DMS79 treated with DMSO at 0.1 percent for 48 hours (cell line): Measurements from ENCODE around the gene TAS2R41.
"Not testable (repeated sequence)": the region's sequence is repeated elsewhere in the genome, so short reads cannot be mapped to it uniquely, and the experiment has no call there.

Experiments
- DNase-seq: peaks from one replicate; lab custom pipeline; 2025; lab: John Stamatoyannopoulos, UW

TAS2R41 gene

GRCh38 chr7:143456992-143457793 is 20.5 kb upstream of the TAS2R41 start:
- no peak for DNase-seq

- DNase-seq: no peak
Measured at GRCh38 chr7:143458263-143458662, 19.4 kb upstream of the TAS2R41 start.

DNA sequence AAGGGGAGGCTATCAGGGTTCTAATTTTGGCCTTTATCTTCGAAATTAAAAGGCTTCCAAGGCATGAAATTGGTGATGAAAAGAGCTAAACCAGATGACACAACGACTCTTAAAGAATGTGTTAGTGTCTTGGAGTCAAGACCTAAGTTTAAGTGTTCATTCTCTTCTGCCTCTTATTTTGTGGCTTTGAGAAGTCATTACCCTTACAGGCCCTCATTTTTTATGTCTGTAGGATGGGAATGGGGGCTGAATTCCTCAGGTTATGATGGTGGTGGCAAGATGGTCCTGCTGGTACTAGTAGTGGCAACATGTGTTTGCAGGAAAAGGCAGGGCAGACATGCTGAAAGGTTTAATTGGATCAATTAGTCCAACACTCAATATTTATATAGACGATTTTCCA is 19.0 kb upstream of the TAS2R41 start:
- DNase-seq: no peak

GRCh38 chr7:143459359-143459758 is 18.3 kb upstream of the TAS2R41 start:
- no peak for DNase-seq

GRCh38 chr7:143460271-143460979 is 17.2 kb upstream of the TAS2R41 start:
- no peak for DNase-seq

- DNase-seq: no peak
Measured at GRCh38 chr7:143462045-143462444, 15.6 kb upstream of the TAS2R41 start.

DNA sequence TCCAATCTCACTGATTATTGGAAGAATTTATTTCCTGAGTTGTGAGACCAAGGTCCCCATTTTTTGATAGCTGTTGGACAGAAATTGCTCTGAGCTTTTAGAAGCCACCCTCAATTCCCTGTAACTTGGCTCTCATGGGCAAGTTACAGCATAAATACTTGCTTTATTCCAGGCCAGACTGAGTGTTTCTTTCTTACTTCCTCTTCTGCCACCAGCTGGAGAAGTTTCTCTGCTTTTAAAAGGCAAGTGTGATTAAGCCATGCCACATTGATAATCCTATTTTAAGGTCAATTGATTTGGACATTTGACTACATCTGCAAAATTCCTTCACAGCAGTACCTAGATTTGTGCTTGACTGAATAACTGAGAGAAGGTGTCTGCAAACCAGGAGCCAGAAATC is 14.1 kb upstream of the TAS2R41 start:
- no peak for DNase-seq

GRCh38 chr7:143463957-143464356 is 13.7 kb upstream of the TAS2R41 start:
- no peak for DNase-seq

- no peak for DNase-seq
Measured at GRCh38 chr7:143467724-143468123, 9.9 kb upstream of the TAS2R41 start.

DNA sequence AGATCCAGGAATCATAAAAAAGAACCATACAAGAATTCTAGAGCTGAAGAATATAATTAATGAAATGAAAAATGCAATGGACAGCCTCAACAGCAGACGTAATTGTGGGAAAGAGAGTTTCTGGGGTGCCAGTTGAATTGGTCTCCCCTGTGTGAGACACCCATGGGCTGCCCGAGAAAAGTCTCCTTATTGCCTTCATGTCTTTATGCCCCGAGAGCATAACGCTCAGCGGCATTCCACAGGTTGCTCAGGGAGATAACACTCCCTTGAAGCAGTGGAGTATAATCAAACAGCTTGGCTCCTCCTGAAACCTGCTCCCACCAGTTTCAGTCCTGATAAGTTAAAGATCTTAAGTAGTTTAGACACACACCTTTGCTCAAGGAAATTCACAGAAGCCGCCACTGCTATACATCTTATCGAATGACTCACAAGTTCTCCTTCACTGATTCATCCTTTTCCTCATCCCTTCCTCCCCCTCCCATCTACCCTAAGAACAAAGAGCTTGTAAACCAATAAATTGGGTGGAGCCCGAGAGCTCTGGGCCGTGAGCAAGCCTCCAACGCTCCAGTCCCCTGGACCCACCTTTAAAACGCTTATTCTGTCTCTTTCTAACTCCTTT is 5.5 kb upstream of the TAS2R41 start:
- not testable (repeated sequence) for DNase-seq

GRCh38 chr7:143479055-143479766 is 1.5 kb downstream of the TAS2R41 start:
- no peak for DNase-seq

- no peak for DNase-seq
Measured at GRCh38 chr7:143480501-143480900, 2.8 kb downstream of the TAS2R41 start.

DNA sequence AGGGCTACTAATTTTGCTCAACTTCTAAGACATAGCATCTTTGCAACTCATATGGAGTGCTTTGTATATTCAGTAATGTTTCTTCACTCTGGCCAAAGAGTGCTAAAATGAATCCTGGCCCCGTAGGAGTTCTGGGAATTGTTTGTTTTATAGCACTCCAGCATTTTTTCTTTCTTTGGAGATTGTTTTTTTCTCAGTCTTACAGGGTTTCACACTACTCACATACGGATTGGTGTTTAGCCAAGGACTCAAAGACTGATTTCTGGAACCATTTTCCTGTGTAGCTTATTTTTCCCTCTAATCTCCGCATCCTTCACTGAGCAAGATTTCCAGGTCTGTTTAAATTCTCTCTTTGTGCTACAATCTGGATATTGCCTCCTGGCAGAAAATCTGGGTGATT is 6.4 kb downstream of the TAS2R41 start:
- DNase-seq: no peak

DNA sequence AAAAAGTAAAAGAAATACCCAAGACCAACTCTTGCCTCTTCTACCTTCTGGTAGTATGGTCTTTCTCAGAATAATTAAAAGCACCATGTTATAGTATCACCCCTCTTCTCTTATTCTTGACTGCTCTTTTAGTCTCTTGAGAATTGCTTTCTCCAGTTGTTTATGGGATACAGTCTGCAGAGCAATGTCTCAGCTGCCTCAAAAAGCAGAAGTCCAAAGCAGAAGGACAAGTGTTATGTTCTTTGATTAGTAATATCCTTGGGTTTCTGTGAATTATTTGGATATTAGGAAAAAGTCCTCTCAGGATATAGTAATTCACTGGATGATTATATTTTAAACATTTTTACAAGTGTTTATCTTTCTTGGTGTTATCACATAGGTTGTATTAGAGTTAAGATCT is 7.4 kb downstream of the TAS2R41 start:
- no peak for DNase-seq

DNA sequence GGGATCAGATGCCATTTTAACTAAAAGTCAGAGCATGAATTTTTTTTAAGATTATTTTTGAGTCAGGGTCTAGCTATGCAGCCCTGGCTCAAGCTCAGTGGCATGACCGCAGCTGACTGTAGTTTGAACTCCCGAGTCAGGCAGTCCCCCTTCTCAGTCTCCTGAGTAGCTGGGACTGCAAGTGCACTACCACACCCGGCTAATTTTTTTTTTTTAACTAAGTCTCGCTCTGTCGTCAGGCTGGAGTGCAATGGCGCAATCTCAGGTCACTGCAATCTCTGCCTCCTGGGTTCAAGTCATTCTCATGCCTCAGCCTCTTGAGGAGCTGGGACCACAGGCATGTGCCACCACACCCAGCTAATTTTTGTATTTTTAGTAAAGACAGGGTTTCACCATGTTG is 7.8 kb downstream of the TAS2R41 start:
- DNase-seq: no peak

DNA sequence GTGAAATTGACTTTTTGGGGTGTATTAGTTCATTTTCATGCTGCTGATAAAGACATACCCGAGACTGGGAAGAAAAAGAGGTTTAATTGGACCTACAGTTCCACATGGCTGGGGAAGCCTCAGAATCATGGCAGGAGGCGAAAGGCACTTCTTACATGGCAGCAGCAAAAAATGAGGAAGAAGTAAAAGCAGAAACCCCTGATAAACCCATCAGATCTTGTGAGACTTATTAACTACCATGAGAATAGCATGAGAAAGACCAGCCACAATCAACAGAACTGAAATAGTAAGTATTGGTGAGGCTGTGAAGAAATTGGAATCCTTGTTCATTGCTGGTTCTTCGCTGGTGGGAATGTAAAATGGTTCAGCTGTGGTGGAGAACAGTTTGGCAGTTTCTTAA is 8.6 kb downstream of the TAS2R41 start:
- not testable (repeated sequence) for DNase-seq

DNA sequence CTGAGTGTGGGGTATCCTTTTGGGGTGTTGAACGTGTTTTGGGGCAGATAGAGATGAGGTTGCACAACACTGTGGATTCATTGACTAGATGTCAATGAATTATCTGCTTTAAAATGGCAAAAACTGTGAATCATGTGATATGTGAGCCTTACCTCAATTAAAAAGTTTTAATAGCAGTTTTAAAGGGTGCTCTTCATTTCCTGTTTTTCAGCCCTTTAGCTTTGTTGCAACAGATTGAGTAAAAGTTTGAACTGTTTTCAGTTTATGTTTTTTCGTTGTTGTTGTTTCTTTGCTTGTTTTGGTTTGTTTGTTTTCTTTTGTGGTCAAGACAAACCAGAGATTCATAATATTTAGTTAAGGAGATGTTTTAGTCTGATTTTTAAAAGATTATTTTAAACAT is 9.4 kb downstream of the TAS2R41 start:
- DNase-seq: no peak

DNA sequence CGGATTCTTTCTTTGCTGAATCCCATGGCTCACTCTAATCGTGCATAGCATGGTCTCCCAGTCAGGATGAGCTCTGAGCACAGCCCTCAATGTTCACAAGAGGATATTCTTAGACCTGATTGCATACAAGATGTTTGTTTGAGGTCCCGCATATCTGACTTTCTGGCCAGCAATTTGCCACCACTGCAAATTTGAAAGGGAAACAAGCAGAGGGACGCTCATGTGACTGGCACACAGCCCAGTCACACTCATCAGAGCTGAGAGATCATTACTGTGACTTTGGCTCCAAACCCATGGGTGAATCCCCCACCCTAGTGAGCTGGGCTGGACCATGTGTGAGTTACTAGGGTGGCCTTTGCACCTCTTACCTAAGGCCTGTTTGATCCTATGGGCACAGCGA is 9.9 kb downstream of the TAS2R41 start:
- peak; percentile 56 for DNase-seq

GRCh38 chr7:143490717-143491306 is 13.1 kb downstream of the TAS2R41 start:
- DNase-seq: no peak

DNA sequence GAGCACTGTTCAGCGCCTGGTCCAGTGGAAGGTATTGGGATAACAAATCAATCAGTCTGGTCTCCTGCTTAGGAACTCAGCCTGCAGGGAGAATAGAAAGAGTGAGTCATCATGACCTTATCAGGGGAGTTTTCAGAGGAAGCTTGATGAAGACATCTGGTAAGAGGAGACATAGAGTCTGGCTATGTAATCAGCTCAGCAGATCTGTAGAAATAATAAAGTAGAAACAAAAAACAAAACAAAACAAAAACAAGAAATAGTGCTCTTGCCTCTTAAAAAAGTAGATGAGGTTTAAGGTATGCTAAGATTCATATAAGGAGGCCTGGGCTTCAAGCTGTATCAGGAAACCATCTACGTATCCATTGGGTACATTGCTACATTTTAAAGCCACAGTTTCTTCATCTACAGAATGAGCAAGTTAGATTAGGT is 14.4 kb downstream of the TAS2R41 start:
- DNase-seq: no peak

DNA sequence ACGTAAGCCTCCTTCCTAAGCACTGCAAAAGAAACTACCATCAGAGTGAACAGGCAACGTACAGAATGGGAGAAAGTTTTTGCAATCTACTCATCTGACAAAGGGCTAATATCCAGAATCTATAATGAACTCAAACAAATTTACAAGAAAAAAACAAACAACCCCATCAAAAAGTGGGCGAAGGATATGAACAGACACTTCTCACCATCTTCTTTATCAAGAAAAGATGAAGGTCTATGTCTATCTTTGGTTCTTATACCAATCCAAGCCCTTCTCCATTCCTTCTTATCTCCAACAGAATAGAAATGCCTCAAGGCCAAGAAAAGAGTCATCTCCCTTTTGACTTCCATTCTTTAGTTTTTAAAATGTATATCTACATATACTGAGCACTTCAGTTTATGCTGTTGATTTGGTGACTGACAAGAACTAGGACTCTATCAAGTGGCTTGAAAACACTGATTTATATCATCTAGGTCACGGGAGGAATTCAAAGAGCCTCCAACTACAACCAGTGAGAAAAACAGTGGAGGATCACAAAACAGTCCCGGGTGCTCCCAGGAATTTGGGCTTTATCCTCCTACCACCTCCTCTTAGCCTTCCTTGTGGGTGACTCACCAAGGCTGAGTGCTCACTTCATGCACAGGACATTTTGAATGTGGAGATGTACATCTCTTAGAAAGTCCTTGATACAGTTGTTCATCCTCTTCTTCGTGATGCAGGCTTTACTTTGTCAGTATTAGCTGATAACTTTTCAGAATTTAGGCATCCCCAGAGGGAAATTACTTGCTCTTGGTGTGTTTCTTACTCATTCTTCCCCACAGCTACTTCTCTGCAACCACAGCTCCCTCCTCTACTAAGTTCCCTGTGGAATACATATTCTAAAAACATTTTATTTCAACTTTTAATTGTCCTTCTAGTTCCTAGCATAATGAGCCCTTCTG is 15.4 kb downstream of the TAS2R41 start:
- no peak for DNase-seq
